T-helper 1 cell treated with Interleukin-12 subunit alpha and Interleukin-12 subunit beta and Interleukin-4 antibody, amounts not matched to agents 30 ng/mL and 1 ng/mL, for 36 hours (primary cell): ENCODE data around the gene KIF26B. TPM values are rescaled to one million over a fixed set of nuclear protein-coding genes. Genes with fewer than 3 reads are reported as not detected.

Experiments used
- intact Hi-C: fragments of 100-400 bp; cut with micrococcal nuclease; formaldehyde crosslinking; loops from one replicate; pipeline ENCODE4 v1.15.1; 2024
- total RNA-seq: library from RNA; stranded (reverse); gene quantifications from 2 replicates; pipeline ENCODE4 v1.2.3, GENCODE V29; 2022

The KIF26B gene
- total RNA-seq, 1 donor from 2014 or later = not detected

GRCh38 chr1:245454051-245454450 is 299.3 kb downstream of the KIF26B start:
- intact Hi-C loops = no loop called here

DNA sequence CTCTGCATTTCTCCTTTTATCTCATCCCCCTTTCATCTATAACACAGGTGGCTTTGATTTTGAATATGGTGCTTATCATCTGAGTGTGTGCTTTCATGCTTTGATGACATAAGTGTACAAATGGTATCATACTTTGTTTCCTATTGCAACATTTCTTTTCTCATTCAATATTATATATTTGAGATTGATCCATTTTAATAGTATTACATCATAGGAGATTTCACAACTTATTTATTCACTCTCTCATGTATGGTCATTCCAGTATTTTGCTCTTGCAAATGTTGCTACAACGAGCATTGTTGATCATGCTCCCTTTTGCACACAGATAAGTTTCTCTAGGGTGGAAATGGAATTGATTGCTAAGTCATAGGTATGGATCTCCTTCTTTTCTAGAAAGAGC is 302.8 kb downstream of the KIF26B start:
- intact Hi-C loops = no loop called here

- intact Hi-C loops = no loop called here
These were observed 303.4 kb downstream of the KIF26B start for GRCh38 chr1:245458234-245458633.

DNA sequence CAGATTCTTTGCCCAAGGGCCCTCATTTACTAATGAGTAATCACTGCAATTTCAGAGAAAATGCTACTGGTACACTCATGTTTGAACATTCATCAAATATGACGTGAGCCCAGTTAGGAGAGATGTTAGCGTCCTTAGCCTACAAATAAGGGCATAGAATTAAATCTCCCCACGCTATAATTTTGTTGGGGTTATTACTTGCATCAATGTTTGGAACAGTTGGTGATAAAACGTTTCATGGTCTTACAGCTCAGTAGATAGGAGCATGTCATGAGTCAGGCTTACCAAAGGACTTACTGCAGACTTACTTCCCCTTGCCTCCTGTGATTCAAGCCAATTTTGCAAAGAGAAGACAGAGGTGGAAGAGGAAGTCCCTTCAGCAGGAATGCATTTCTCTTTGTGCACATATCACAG is 304.0 kb downstream of the KIF26B start:
- intact Hi-C loops = no loop called here

DNA sequence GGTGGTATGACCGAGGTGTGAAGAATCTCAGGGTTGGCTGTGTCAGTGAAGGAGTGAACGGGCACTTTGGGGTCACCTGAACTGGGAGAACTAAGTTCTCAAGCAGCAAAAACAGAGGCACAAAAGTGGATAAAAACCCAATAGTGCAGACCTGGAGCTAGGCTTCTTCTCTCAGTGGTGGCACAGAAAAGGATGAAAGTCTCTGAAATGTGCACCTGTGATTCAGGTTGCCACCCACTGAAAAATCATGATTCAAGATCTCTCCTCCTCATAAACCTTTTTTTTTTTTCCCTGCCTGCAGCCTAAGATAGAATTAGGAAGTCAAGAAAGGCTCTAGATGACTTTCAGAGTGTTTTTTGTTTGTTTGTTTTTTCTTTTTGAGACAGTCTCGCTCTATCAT is 304.8 kb downstream of the KIF26B start:
- intact Hi-C loops = no loop called here

DNA sequence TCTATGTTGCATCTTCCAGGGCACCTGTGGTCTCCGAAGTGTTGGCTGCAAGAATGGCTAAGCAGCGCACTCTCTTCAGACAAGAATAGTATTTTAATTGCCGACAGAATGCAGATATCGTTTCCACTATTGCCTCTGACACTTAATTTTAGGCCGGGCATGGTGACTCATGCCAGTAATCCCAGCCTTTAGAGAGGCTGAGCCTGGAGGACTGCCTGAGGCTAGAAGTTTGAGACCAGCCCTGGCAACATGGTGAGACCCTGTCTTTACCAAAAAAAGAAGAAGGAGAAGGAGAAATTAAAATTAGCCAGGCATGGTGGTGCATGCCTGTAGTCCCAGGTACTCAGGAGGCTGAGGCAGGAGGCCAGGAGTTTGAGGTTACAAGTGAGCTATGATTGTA is 306.9 kb downstream of the KIF26B start:
- intact Hi-C loops = no loop called here

DNA sequence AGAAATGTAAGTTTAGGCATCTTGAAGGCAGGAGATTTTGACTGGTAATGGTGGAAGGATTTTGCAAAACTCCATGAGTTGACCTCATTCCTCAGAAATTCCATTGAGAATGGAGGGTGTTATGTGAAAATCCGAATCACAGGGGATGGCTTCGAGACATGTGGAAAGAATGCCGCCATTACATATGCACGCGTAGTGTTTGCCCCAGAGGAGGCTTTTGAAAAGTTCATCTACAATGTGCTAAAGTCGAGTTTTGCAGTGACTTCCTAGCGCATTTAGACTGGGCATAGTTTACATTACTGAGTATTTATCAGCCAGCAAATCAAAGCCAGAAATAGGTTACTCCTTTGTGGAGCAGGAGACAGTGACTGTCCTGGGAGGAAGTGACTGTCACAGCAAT is 307.4 kb downstream of the KIF26B start:
- intact Hi-C loops = no loop called here

DNA sequence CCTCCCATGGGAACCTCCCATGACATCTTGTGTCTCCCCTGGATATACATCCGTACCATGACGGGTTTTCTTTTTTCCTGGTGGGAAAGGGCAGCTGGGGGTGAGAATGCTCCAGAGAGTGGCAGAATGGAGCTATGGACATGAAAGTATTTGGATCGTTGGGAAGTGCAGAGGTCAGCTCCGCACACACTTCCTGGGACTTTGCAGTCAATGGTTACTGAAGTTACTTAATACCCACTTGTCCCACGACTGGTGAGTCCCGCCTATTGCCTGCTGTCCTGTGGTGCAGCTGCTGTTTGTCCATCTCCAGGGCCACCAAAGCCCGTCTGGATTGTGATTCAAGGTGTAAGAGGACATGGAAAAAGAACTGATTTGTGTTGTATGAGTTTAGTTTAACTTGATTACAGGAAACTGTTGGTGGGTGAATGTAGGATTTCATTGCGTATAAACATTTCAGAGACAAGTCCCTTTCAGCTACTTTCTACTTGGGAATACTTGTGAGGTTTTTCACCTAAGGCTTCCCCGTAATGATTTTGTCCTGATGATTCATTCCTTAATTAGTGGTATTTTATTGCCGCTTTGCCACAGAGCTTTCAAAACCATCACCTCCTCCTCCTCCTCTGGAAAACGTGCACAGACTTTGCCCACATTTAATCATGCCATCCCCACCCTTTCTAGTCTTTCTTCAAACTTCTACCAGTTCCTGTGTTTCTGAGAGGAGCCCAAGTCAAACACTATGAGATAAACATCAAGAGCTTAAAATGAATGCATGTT is 308.8 kb downstream of the KIF26B start:
- intact Hi-C loops = no loop called here

DNA sequence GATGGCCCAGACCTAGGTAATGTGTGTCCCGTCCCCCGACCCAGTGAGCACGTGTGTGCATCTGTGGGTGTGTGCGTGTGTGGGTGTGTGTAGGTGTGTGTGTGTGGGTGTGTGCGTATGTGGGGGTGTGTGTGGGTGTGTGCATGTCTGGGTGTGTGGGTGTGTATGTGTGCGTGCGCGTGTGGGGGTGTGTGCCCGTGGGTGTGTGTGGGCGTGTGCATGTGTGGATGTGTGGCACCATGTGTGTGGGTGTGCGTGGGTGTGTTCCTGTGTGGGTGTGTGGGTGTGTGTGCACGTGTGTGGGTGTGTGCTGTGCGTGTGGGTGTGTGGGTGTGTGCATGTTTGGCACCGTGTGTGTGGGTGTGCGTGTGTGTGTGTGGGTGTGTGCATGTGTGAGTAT is 309.5 kb downstream of the KIF26B start:
- intact Hi-C loops = no loop called here

DNA sequence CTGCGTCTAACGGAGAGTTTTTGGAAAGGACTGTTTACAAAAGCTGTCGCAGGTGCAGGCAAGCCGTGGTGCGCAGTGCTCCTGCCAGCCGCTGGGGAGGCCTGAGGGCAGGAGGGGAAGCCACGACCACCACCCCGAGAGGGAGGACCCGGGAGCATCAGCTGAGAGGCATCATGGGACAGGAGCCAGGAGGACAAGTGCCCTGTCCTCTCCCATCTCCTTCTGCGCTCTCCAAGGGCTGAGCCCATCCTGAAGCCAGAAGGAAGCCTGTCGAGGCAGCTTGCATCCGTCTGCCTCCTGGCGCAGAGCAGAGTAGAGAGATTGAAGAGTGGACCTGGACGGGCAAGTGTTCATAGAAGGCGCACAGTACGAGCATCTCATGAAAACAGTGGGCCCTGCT is 310.9 kb downstream of the KIF26B start:
- intact Hi-C loops = no loop called here

DNA sequence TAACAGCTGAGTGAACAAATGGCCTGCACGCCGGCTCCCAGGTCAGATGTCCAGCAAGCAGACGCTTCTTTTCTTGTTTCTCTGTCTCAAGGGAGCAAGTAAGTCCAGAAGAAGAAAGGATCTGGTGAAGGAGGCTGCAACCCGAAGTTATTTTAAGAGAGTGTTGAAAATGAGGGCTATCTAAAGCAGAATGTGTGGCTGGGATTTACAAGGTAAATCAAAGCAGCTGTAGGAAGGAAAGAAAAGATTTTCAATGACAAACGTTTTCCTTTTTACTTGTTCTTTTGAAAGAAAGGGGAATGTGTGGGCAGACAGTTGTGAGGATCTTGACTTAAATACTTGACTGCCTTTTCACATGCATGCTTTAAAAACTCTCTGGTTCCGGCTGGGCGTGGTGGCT is 311.5 kb downstream of the KIF26B start:
- intact Hi-C loops = no loop called here

- intact Hi-C loops = no loop called here
These were observed 313.0 kb downstream of the KIF26B start for GRCh38 chr1:245467804-245468203.

- intact Hi-C loops = no loop called here
These were observed 314.2 kb downstream of the KIF26B start for GRCh38 chr1:245469006-245469405.

DNA sequence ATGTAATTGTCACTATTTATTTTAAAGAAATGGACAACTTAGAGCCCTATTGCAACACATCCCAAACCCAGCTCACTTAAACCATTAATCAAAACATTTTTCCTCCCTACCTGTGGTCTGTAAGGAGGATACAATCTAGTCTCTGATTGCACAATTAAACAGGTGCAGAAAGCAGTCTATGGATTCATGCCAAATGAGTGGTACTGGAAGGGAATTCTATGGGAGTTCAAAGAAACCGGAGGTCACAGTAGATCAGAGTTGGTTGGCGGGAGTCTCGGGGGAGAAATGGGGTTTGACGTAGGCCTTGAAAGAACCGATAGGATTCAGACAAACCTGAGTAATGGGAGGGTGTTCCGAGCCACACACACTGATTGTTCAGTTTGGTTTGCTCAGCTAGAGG is 314.9 kb downstream of the KIF26B start:
- intact Hi-C loops = no loop called here

GRCh38 chr1:245475126-245475525 is 320.3 kb downstream of the KIF26B start:
- intact Hi-C loops = no loop called here

DNA sequence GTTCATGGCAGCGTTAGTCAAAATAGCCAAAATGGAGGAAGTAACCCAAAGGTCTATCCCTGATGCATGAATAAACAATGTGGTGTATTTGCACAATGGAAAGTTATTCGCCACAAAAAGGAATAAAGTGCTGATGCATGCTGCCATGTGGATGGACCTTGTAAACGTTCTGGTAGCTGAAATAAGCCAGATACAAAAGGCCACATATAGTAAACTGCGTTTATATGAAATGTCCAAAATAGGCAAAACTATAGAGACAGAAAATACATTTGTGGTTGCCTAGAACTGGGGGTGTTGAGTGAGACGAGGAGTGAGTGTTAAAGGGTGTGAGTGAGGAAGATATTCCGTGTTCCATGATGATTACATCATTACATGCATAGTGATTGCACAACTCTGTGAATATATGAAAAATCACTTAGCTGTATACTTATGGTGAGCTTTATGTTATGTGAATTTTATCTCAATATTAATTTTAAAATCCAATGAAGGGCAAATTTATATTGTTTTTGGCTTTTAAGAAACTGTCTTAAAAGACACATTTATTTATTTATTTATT is 321.3 kb downstream of the KIF26B start:
- intact Hi-C loops = no loop called here

DNA sequence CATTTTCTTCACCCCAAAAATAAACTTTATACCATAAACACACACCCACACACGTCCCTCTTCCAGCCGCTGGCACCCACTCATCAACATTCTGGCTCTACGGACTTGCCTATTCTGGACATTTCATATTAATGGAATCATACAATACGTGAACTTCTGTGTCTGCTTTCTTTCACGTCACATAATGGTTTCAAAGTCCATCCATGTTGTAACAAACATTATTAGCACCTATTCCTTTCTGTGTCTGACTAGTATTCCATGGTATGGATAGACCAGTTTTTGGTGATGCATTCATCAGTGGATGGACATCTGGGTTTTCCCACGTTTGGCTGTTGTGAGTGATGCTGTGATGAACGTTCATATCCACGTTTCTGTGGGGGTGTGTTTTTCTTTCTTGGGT is 323.2 kb downstream of the KIF26B start:
- intact Hi-C loops = no loop called here

DNA sequence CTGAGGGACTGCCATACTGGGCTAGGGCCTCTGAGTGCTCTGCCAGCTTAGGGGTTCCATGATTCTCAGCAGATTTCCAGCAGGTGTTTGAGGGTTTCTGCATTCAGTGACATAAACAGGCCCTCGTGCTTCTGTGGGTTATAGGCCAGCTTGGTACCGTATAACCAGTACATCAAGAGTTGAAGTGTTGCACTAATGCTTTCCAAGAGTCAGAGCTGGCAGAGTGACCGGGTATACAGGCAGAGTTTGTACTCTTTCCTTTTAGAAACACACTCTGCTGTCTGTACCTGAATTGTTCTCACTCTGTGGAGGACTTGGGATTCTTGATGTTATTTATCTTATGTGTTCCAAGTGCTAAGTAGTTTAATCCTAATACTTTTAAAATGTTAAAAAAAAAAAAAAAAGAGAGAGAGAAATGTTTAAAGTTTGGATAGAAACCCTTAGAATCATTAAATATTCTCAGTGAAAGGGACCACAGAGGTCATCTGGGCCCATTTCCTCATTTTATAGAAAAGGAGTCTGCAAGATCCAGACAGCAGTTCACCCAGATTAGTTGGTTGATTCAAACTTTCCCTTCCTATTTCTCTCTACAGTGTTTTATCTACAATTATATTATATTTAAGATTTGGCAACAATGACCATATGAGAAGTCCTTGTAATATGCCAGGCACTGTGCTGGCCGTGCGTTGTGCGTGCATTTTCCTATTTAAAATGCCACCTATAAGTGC is 325.8 kb downstream of the KIF26B start:
- intact Hi-C loops = no loop called here

- intact Hi-C loops = no loop called here
These were observed 326.5 kb downstream of the KIF26B start for GRCh38 chr1:245481261-245481660.

GRCh38 chr1:245483247-245483646 is 328.5 kb downstream of the KIF26B start:
- intact Hi-C loops = no loop called here

GRCh38 chr1:245484176-245484575 is 329.4 kb downstream of the KIF26B start:
- intact Hi-C loops = no loop called here

DNA sequence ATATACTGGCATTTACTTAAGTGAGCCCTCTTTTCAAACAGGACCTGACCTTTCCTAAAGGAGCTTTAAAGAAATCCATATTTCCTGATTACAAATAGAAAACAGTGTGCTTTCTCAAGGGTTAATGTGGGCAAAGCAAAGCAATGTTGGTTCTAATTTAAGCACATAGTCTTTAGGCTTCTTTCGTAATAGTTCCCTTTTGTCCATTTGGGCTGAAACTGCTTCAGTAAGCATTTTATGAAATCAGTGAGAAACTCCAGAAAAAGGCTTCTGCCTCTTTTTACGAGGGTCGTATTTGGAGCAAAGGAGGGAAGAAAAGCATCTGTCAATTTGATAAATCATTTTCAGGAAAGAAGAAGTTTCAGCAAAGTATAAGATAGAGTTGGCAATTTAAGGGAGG is 331.2 kb downstream of the KIF26B start:
- intact Hi-C loops = no loop called here
